ENCODE measurements around the gene KMT2B. TPM values are rescaled to one million over a fixed set of nuclear protein-coding genes. Genes with fewer than 3 reads are reported as not detected.
A peak's percentile ranks its signal among the peaks of the same experiment; 100 is the strongest.

Gene KMT2B
- total and polyA plus RNA-seq, 9 of the 15 experiments (the other 6 are each of a cell fraction or from before 2014, with no cell fraction given): 0.63 to 43.9 (median 8.1) TPM

GRCh38 chr19:35716801-35717664 is 770 bp upstream of the KMT2B start (continued):
- 0 out of 2 replicates have a peak, but pooled peaks have one; percentile 72 for TF ChIP-seq CXXC5 (CRISPR knock-in tag; IDR thresholded peaks at IDR 0.05)
- peak; percentile 34; the same call in 1 of the 2 replicates for TF ChIP-seq SMAD3 (CRISPR knock-in tag; conservative IDR thresholded peaks at IDR 0.05)
- TF ChIP-seq MBD2 (IDR thresholded peaks at IDR 0.05; ENCODE audit: borderline replicate concordance, low read depth): peak; percentile 83
- peak; percentile 95; the same call in 1 of the 2 replicates for TF ChIP-seq ZBTB7A (IDR thresholded peaks at IDR 0.05; ENCODE audit: borderline replicate concordance, control insufficient read depth, low read depth, low read length)
- TF ChIP-seq ZBTB33 (CRISPR knock-in tag; IDR thresholded peaks at IDR 0.05): peak; percentile 45; the same call in 1 of the 2 replicates
- peak; percentile 76; the same call in 1 of the 2 replicates for TF ChIP-seq MYC (IDR thresholded peaks at IDR 0.05; ENCODE audit: low read depth, low read length)
- TF ChIP-seq MYC (CRISPR knock-in tag; IDR thresholded peaks at IDR 0.05; ENCODE audit: borderline replicate concordance, low read depth): peak; percentile 96
- peak; percentile 75; the same call in 1 of the 2 replicates for TF ChIP-seq XRCC5 (IDR thresholded peaks at IDR 0.05; ENCODE audit: low read depth, low read length)
- TF ChIP-seq FOS (IDR thresholded peaks at IDR 0.05; ENCODE audit: extremely low read depth, insufficient read length): no peak
- peak; percentile 80 to 88 for TF ChIP-seq MNT (conservative IDR thresholded peaks at IDR 0.05)
- peak; percentile 26; the same call in 1 of the 2 replicates for TF ChIP-seq TCF7 (IDR thresholded peaks at IDR 0.05; ENCODE audit: borderline replicate concordance)
- 0 out of 2 replicates have a peak, but pooled peaks have one; percentile 60 for TF ChIP-seq ZNF175 (CRISPR knock-in tag; IDR thresholded peaks at IDR 0.05; ENCODE audit: low read depth)
- no peak for TF ChIP-seq NFE2 (IDR thresholded peaks at IDR 0.05; ENCODE audit: low read depth)
- no peak for TF ChIP-seq ZC3H11A (IDR thresholded peaks at IDR 0.05; ENCODE audit: low read depth, low read length)
- TF ChIP-seq CTBP1 (IDR thresholded peaks at IDR 0.05; ENCODE audit: borderline replicate concordance): peak; percentile 81; the same call in 1 of the 2 replicates
- TF ChIP-seq POLR3A (IDR thresholded peaks at IDR 0.05; ENCODE audit: borderline replicate concordance, extremely low read depth, insufficient read depth, insufficient read length): no peak
- TF ChIP-seq HMGN3 (IDR thresholded peaks at IDR 0.05; ENCODE audit: borderline replicate concordance, extremely low read depth, insufficient read length, low read depth, low read length): no peak
- peak; percentile 86 for TF ChIP-seq RBFOX2 (IDR thresholded peaks at IDR 0.05; ENCODE audit: low read depth, low read length)
- TF ChIP-seq KDM5B (IDR thresholded peaks at IDR 0.05; ENCODE audit: insufficient replicate concordance, low read depth, low read length): peak; percentile 56
- TF ChIP-seq HDAC1 (IDR thresholded peaks at IDR 0.05): peak in 1 of 2 experiments; percentile 82; a peak in 1 of 4 replicates
- TF ChIP-seq ZFX (CRISPR knock-in tag; IDR thresholded peaks at IDR 0.05): peak; percentile 88
- TF ChIP-seq ARID2 (IDR thresholded peaks at IDR 0.05): peak; percentile 88
- TF ChIP-seq ESRRA (IDR thresholded peaks at IDR 0.05; ENCODE audit: borderline replicate concordance, low read depth): peak; percentile 34; the same call in 1 of the 2 replicates

Data from K562 (cell line).